ENCODE results near the gene EGFL7.

GRCh38 chr9:136665704-136666371 is 3.1 kb downstream of the EGFL7 start:
- TF ChIP-seq CTCF (conservative IDR thresholded peaks at IDR 0.05; ENCODE audit: low read depth, low read length) = no peak
- no peak for TF ChIP-seq EZH2 (IDR thresholded peaks at IDR 0.05; ENCODE audit: borderline replicate concordance, low read depth, low read length, poor library complexity, severe bottlenecking)
